Lower leg skin (tissue), 3 donors: ENCODE results near the gene SYDE2.

Experiments
- POLR2A ChIP-seq, 2 donors: fragments of 450-650 bp; IDR thresholded peaks; one replicate each; pipeline ENCODE4 v1.6.1; 2016 to 2017; ENCODE audit warnings: antibody characterized with exemption in 2 of 2, mild to moderate bottlenecking in 1 of 2, moderate library complexity in 1 of 2
- TF ChIP-seq, protein P1 (sequence below), 3 donors: fragments of 450-650 bp; IDR thresholded peaks; one replicate each; pipeline ENCODE4 v1.5.1; 2016; ENCODE audit warnings: antibody characterized with exemption in 3 of 3, mild to moderate bottlenecking in 3 of 3, moderate library complexity in 2 of 3

DNA sequence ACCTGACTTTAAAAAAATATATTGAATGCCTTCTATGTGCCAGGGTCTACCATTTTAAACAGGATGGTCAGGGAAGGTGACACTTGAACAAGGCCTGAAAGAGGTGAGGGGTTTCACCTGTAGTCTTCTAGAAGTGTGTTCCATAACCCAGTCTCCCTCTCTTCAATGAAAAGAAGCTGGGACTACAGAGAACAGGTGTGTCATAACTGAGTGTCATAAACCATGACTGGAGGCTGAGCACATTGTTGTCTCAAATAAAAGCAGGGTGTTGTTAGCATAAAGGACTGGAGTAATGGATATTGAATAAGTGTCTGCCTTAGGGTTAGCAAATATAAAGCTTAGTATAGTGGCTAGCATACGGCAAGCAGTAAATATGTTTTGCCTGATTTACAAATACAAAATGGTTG lies 65.4 kb downstream of the SYDE2 start:
- TF ChIP-seq, protein P1, sequence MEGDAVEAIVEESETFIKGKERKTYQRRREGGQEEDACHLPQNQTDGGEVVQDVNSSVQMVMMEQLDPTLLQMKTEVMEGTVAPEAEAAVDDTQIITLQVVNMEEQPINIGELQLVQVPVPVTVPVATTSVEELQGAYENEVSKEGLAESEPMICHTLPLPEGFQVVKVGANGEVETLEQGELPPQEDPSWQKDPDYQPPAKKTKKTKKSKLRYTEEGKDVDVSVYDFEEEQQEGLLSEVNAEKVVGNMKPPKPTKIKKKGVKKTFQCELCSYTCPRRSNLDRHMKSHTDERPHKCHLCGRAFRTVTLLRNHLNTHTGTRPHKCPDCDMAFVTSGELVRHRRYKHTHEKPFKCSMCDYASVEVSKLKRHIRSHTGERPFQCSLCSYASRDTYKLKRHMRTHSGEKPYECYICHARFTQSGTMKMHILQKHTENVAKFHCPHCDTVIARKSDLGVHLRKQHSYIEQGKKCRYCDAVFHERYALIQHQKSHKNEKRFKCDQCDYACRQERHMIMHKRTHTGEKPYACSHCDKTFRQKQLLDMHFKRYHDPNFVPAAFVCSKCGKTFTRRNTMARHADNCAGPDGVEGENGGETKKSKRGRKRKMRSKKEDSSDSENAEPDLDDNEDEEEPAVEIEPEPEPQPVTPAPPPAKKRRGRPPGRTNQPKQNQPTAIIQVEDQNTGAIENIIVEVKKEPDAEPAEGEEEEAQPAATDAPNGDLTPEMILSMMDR (IDR thresholded peaks at IDR 0.05) = no peak
- no peak for TF ChIP-seq POLR2A (IDR thresholded peaks at IDR 0.05)
